ENCODE data around the gene PRSS8.
A peak's percentile ranks its signal among the peaks of the same experiment; 100 is the strongest.
"Not testable (repeated sequence)": the region's sequence is repeated elsewhere in the genome, so short reads cannot be mapped to it uniquely, and the experiment has no call there.

The PRSS8 gene

DNA sequence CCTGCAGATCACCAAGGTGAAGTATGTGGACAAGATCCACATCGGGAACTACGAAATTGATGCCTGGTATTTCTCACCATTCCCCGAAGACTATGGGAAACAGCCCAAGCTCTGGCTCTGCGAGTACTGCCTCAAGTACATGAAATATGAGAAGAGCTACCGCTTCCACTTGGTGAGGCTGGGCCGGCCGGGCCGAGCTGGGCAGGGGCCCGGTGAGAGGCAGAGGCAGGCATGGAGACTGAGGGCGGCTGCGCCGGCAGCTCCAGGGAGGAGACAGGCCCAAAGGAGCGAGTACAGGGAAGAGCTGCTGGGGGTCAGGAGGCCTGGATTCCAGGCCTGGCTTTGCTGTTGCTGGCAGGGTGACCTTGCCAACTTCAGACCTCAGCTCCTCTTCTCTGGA, 8.3 kb downstream of the PRSS8 start:
- no peak for DNase-seq

DNA sequence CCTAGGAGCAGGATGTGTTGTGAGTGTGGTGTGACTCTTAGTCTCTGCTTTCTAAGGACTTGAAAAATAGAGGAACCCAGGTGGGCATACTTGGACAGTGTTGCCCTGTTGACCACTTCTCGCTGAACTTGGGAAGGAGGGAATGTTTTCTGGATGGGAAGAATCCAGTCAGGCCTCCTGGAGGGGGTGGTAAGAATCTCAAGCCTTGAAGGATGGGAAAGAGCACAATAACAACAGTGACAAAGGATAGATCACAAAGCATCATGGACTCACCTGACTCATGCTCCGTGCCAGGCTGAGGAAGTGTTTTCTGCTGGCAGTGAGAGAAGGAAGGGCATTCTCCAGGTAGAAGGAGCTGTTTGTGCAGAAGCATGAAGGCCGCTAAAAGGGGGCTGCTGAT, 9.7 kb downstream of the PRSS8 start:
- DNase-seq: no peak

DNA sequence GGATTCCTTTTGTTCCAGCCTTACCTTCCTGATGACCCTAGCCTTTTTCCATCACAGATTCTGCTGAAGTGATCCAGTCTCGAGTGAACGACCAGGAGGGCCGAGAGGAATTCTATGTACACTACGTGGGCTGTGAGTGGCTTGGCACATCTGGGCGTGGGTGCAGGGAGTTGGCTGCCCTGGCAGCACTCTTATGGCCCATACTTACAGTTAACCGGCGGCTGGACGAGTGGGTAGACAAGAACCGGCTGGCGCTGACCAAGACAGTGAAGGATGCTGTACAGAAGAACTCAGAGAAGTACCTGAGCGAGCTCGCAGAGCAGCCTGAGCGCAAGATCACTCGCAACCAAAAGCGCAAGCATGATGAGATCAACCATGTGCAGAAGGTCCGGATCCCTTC, 15.4 kb downstream of the PRSS8 start:
- no peak for DNase-seq

- peak; percentile 91 for DNase-seq
Measured at GRCh38 chr16:31118223-31119155, 17.0 kb downstream of the PRSS8 start.

DNA sequence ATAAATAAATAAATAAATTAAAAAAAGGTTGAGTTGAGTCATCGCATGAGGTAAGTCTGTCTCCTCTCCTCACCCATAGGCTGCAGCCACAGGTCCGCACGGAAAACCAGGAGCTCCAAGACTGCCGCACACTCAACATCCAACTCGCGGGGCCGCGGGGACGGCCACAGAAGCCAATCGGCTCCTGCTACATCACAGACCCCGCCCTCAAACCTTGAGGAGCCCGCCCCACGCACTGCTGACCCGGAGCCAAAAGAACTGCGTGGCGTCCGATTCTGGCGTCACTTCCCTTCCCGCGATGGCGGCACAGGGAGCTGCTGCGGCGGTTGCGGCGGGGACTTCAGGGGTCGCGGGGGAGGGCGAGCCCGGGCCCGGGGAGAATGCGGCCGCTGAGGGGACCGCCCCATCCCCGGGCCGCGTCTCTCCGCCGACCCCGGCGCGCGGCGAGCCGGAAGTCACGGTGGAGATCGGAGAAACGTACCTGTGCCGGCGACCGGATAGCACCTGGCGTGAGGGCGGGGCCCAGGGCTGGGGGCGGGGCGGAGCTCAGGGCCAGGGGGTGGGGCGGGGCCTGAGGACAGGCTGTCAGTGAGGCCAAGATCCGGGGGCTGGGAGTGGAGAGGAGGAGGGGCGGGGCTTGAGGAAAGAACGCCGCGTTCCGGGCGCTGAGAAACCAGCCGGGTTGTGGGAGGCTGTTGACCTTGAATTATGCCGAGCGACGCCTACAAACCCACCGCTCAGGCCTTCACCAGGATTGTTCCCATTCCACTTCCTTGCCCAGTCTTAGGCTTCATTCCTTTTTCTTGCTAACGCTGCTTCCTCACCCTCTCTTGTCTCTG, 17.9 kb downstream of the PRSS8 start, which contains the start of gene KAT8:
Gene KAT8, plus strand, starts transcription at position 281 of the 839 bp plus-strand sequence. Its CDS starts 18 bp downstream, at position 299.
- peak; percentile 99 for DNase-seq

DNA sequence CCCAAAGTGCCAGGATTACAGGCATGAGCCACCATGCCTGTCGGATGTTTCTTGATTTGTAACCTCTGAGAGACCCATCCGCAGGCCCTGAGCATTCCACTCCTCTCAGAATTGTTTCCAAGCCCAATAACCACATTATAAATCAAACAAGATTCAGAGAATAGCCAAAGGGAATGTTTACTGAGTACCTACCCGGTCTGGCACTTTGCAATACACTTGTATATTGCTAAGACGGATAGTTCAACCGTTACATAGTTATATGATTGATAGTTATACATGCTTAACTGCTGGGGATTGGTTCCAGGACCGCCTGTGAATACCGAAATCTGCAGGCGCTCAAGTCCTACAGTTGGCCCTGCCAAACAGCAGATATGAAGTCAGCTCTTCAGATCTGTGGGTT, 21.1 kb downstream of the PRSS8 start:
- no peak for DNase-seq

DNA sequence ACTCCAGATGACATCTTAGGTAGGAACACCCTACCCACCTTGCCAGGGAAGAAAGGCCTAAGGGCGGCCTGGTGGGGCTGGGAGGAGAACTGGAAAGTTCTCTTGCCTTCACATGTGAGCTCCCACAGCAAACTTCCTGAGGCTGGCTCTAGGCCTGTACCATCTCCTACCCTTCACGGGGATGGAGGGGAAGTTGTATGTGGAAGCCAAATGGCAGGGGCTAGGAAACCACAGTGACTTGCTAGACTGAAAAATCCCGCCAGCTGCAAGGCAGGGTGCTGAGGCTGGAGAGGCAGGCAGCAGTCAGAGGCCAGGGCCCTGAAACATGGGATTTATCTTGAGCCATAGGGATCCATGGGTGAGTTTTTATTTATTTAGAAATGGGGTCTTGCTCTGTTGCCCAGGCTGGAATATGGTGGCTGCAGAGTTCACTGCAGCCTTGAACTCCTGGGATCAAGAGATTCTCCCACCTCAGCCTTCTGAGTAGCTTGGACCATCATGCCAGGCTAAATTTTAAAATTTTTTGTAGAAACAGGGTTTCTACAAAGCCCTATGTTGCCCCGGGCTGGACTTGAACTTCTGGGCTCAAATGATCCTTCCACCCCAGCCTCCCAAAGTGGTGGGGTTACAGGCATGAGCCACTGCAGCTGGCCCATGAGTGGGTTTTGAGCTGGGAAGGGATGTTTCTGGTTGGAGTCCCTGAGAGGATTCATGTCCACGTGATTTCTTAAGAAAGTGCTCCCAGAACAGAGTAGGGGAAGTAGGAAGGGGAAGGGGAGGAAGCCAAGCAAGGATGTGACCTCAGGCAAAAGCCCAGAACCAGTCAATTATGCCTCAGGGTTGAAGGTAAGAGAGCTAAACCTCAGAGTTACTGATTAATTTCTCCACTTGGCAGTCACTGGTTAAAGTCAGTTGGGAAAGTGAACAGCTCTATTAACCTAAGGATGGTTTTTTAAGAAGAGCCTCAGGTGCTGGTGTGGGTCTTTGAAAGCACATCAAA, 22.1 kb downstream of the PRSS8 start:
- DNase-seq: peak; percentile 90

DNA sequence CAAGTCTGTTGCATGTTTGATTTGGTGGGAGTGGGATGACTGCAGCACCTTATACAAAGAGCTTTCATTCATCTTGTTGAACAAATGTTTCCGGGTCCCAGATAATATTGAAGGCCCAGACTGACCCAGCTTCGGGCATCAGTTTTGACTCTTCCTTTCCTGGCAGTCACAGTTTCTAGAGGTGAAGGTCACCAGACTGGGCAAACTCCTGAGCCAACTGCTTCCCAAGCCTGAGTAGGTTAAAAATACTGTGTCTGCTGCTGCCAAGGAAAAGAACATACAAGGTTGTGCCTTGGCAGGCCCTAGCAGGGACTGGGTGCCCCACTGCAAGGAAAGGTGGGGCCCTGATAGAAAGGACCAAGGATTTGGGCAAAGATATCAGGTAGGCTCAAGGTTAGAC, 22.8 kb downstream of the PRSS8 start:
- DNase-seq: no peak

GRCh38 chr16:31111881-31112466, 23.6 kb downstream of the PRSS8 start:
- no peak for DNase-seq

DNA sequence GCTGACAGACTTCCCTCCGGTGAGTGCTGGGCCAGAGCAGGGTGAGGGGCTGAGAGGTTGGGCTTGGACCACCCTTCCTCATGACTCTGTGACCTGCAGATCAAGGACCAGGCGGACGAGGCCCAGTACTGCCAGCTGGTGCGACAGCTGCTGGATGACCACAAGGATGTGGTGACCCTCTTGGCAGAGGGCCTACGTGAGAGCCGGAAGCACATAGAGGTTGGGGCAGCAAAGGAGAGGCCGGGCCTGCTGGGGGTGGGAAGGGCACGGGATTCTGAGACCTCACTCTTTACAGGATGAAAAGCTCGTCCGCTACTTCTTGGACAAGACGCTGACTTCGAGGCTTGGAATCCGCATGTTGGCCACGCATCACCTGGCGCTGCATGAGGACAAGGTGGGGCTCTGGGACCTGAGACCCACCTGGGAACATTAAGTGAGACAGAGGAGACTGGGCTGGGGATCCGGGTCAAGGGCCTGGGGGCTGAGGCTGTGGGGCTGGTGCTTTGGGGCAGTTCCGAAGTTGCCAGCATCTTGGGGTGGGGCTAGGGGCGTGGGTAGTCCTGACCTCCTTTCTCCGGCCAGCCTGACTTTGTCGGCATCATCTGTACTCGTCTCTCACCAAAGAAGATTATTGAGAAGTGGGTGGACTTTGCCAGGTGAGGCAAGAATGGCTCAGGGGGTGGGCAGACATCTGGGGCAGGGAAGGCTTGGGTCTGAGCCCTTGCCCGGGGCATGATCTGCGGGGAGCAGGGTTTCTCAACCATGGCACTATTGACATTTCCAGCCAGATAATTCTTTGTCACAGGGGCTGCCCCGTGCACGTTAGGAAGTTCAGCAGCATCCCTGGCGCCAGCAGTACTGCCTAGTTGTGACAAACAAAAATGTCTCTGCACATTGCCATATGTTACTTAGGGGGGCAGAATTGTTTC, 25.2 kb downstream of the PRSS8 start:
- DNase-seq: no peak

- DNase-seq: no peak
Measured at GRCh38 chr16:31109622-31110021, 25.9 kb downstream of the PRSS8 start.

DNA sequence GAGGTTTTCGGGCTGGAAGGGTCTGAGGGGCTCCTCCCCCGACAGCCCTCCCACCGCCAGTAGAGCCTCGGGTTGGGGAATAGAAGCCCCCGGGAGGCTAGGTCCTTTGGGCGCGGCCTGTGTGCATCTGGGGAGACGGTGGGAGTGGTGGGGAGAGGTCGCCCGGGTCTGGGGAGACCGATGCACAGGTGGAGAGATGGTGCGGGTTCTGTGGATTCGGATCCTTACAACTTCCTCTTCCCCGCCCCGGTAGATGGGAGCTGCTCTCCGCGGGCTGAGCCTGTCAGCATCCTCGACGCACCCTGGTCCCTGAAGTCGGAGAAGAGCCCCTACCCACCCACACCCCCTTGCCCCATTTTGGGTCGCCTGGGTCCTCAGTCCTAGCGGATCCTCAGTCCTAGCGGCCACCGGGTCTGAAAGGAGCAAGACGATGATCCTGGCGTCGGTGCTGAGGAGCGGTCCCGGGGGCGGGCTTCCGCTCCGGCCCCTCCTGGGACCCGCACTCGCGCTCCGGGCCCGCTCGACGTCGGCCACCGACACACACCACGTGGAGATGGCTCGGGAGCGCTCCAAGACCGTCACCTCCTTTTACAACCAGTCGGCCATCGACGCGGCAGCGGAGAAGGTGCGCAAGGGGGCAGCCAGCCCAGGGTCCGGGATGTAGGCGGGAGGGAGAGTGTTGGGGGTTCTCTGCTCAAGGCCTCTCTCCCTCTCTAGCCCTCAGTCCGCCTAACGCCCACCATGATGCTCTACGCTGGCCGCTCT, 26.6 kb downstream of the PRSS8 start:
- DNase-seq: no peak

DNA sequence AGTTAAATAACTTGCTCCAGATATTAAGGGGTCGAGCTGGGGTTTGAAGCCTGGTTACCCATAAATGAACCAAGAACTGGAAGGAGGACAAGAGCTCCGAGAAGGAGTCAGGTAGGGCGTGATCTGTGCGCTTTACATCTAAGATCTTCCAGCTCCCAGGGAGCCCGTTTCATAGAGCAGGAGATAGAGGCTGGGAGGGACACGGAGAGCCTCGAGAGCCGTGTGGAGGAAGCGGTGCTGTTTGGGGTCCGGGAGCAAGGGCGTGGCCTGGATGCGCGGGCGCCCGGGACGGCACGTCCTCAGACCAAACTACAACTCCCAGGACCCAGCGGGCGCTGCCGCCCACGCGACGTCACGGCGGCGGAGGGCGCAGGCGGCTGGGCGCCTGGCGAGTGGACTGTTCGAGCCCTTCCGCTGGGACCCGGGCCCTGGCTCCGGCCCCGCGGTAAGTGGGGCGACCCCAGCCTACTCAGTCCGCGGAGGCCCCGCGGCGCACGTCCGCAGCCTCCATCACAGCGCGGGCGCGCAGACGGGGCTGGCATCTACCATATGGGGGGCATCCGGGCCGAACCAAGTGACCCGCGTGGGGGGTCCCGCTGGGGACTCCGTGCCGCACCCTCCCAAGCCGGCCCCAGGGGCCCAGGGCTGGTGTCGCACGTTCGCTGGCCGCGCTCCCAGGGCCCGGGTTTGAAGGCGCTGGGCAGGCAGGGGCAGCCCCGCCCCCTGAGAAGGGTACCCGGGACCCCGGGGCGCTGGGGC, 27.3 kb downstream of the PRSS8 start, which contains the start of gene BCKDK:
Gene BCKDK, plus strand, starts transcription at position 352 of the 759 bp plus-strand sequence. CDS start 838 bp downstream, outside the sequence.
- peak; percentile 90 for DNase-seq

GRCh38 chr16:31107465-31107867, 28.1 kb downstream of the PRSS8 start:
- DNase-seq: peak; percentile 29

- no peak for DNase-seq
Measured at GRCh38 chr16:31106509-31107464, 28.7 kb downstream of the PRSS8 start.

GRCh38 chr16:31105677-31106213, 29.8 kb downstream of the PRSS8 start:
- peak; percentile 84 for DNase-seq

- not testable (repeated sequence) for DNase-seq
Measured at GRCh38 chr16:31100876-31101641, 34.5 kb downstream of the PRSS8 start.

All from suppressor macrophage treated with lipopolysaccharide for 4 hours (primary cell).